ENCODE measurements around the gene KRT39.
"Not testable (repeated sequence)": the region's sequence is repeated elsewhere in the genome, so short reads cannot be mapped to it uniquely, and the experiment has no call there.

The KRT39 gene

GRCh38 chr17:40966848-40967247, at the start of gene KRT39:
TSS of gene KRT39 (minus strand) at chr17:40966948. CDS start at chr17:40966856, 92 bp downstream.
- DNase-seq (ENCODE audit: low read depth in 2 of 2, low spot score in 1 of 2) = no peak

DNA sequence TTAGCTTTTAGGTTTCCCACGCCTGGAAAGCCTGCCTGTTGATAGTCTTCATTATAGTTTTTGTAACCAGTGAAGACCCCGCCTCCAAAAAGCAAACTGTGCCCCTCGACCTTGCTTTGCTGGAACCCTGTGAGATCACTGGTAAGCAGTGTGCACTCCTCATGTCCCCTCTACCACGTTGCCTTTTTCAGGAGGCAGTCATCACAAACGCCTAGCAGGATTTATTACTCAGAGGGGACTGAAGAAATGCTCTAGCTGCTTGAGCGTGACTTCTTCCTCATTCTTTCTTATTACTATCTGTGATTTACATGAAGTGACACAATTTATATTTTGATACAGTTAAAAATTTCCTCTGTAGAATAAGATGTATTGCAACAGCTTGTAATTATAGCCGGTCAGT, 48.7 kb upstream of the KRT39 start:
- DNase-seq (ENCODE audit: low read depth in 2 of 2, low spot score in 1 of 2) = no peak

- DNase-seq (ENCODE audit: low read depth in 2 of 2, low spot score in 1 of 2) = no peak
Measured at GRCh38 chr17:41013606-41014005, 46.9 kb upstream of the KRT39 start.

DNA sequence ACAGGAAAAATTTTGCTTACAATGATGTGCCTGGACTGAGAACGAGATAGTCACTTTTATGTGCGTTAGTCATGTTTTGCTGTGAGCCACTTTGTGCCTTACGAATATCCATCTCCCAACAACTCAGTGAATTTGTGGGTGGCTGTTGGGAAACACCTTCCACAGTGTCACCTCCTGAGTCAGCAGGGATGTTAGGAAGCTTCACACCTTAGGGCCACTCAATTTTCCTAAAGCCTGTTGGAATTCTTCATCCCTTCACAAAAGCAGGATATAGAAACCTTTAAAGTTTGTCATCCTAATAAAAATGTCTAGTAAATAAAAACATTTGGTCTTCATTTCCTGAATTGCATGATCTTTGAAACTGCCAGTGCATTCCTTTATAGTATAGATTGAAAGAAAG, 46.4 kb upstream of the KRT39 start:
- DNase-seq (ENCODE audit: low read depth in 2 of 2, low spot score in 1 of 2) = no peak

- no peak for DNase-seq (ENCODE audit: low read depth in 2 of 2, low spot score in 1 of 2)
Measured at GRCh38 chr17:41012326-41013120, 45.8 kb upstream of the KRT39 start.

- DNase-seq (ENCODE audit: low read depth in 2 of 2, low spot score in 1 of 2) = no peak
Measured at GRCh38 chr17:41010441-41010840, 43.7 kb upstream of the KRT39 start.

DNA sequence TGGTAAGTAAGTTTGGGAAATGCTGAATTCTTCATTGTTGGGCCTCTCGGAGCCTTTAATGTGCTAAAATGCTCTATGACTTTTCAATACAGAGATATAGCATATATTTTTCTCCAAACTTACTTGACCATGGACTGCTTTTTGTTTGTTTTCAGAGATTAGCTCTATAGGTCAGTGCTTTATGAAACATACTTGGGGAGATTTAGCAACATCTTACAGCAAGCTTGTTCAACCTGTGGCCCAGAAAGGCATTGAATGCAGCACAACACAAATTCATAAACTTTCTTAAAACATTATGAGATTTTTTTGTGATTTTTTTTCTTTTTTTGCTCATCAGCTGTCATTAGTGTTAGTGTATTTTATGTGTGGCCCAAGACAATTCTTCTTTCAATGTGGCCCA, 43.2 kb upstream of the KRT39 start:
- DNase-seq (ENCODE audit: low read depth in 2 of 2, low spot score in 1 of 2) = no peak

GRCh38 chr17:41009301-41009760, 42.6 kb upstream of the KRT39 start:
- no peak for DNase-seq (ENCODE audit: low read depth in 2 of 2, low spot score in 1 of 2)

DNA sequence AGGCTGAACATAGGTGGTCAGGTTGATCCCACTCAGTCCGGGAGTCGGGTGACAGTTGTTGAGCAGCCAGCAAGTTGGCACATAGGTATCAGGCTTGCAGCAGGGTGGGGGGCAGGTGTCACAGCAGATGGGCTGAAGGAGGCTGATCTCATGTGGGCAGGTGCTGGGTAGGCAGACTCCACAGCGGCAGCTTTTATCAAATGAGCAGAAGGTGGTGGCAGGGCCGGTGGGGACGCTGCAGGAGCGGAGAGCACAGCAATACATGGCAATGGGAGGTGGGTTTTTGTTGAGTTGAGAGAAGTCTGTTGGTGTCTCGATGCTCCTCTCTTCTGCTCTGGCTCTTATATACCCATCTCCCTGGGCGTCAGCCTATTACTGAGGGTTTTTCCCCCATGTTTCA, 42.1 kb upstream of the KRT39 start, which contains the start of gene KRTAP3-1:
Gene KRTAP3-1 (minus strand): TSS at position 318 of the 400 bp plus-strand sequence. CDS start 54 bp downstream, at position 264.
- DNase-seq (ENCODE audit: low read depth in 2 of 2, low spot score in 1 of 2) = no peak

DNA sequence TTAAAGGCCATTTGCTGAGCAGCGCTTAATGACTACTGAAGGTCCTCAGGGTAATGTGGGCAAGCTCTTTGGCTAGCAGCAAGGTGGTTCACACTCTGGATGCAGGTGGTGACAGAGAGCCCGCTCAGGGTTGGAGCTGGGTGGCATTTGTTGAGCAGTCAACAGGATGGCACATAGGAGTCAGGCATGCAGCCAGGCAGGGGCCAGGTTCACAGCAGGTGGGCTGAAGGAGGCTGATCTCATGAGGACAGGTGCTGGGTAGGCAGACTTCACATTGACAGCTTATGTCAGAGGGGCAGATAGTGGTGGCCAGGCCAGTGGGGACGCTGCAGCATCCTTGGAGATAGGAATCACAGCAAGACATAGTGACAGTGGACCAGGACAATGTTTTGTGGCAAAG, 37.6 kb upstream of the KRT39 start:
- no peak for DNase-seq (ENCODE audit: low read depth in 2 of 2, low spot score in 1 of 2)

DNA sequence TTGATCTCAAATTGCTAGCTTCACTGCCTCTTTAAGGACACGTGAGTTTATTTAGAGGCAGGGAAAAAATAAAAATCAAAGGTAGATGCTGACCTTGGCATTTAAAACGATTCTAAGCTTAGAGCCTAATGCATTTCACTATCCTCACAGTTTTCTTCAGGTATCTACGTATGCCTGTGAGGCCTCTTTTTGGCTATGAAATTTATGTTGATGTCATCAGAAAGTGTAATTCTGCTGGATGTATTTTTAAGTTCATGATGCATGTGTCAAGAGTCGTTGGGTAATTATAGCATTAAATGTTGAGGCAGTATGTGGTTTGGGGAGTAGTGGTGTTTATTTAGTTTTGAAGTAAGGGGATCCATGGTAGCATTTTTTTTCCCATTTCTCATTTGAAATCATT, 37.2 kb upstream of the KRT39 start:
- no peak for DNase-seq (ENCODE audit: low read depth in 2 of 2, low spot score in 1 of 2)

- DNase-seq (ENCODE audit: low read depth in 2 of 2, low spot score in 1 of 2) = no peak
Measured at GRCh38 chr17:41002814-41003213, 36.1 kb upstream of the KRT39 start.

GRCh38 chr17:41001795-41002194, 35.0 kb upstream of the KRT39 start:
- no peak for DNase-seq (ENCODE audit: low read depth in 2 of 2, low spot score in 1 of 2)

DNA sequence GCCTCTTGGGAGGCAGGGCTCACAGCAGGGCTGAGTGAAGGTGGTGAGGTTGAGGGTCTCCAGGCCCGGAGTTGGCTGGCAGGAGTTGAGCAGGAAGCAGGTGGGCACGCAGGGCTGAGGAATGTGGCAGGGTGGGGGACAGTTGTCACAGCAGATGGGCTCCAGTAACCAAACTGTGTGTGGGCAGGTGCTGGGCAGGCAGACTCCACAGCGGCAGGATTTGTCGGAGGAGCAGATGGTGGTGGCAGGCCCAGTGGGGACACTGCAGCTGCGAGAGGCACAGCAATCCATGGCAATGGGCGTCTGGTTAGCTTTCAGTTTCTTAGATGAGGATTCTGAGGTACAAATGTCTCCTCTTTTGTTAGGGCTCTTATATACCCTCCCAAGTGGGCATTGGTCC, 32.8 kb upstream of the KRT39 start, which contains the start of gene KRTAP3-2:
Gene KRTAP3-2 (minus strand): TSS at position 344 of the 400 bp plus-strand sequence. CDS start 53 bp downstream, at position 291.
- DNase-seq (ENCODE audit: low read depth in 2 of 2, low spot score in 1 of 2) = not testable (repeated sequence)

DNA sequence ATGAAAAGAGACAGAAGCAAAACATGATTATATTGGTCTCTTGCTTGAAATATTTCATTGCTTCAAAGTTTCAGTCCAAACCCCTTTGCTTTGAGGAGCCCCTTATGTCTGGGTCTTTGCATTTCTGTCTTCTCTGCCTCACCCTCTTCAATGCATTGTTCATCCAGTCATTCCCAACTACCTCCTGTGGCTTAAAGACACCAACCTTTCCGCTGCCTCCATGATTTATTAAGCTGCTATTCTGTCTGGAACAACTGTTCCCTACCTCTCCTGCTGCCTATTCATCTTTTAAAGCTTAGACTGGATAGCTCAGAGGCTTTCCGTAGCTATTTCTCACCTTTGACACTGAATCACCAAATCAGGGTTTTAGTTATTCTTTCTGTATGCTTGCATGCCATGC, 30.6 kb upstream of the KRT39 start:
- no peak for DNase-seq (ENCODE audit: low read depth in 2 of 2, low spot score in 1 of 2)

DNA sequence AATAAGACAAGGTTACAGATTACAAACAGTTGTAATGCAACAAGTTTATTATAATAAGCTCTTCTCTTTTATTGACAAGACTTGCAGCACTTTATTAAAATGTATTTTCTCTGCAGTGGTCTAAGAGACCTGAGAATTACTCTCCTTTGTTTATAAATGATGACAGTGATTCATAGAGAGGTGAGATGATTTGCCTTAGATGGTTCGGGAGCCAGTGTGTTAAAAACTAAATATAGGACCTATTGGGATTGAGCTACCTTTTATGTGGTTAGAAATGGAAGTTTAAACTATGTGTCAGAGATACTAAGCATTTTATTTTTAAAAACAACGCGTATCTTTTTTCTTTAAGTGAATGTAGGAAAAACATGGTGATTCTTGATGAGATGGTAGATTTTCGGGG, 30.1 kb upstream of the KRT39 start:
- DNase-seq (ENCODE audit: low read depth in 2 of 2, low spot score in 1 of 2) = no peak

GRCh38 chr17:40995116-40995515, 28.4 kb upstream of the KRT39 start:
- DNase-seq (ENCODE audit: low read depth in 2 of 2, low spot score in 1 of 2) = no peak

- DNase-seq (ENCODE audit: low read depth in 2 of 2, low spot score in 1 of 2) = no peak
Measured at GRCh38 chr17:40993839-40994238, 27.1 kb upstream of the KRT39 start, which contains the start of gene KRTAP3-3. TSS of gene KRTAP3-3 (minus strand) at chr17:40994164. CDS start at chr17:40994097, 67 bp downstream.

GRCh38 chr17:40993084-40993483, 26.3 kb upstream of the KRT39 start:
- DNase-seq (ENCODE audit: low read depth in 2 of 2, low spot score in 1 of 2) = no peak

DNA sequence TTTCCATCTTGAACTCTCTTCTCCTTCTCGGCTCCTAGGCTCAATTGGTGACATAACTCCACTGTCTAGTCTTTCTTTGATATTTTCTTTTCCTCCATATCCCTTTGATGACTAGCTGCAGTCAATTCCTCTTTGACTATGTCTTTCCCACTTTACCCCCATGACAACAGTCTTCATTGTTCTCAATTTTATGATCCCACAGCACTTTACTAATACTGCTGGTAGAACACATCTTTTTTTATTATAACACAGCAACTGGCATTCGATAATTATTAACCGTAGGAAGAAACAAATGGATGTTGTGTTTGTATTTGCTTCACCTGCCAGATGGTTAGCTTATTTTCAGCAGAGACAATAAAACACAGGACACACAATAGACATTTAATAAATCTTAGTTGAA, 25.9 kb upstream of the KRT39 start:
- DNase-seq (ENCODE audit: low read depth in 2 of 2, low spot score in 1 of 2) = no peak

DNA sequence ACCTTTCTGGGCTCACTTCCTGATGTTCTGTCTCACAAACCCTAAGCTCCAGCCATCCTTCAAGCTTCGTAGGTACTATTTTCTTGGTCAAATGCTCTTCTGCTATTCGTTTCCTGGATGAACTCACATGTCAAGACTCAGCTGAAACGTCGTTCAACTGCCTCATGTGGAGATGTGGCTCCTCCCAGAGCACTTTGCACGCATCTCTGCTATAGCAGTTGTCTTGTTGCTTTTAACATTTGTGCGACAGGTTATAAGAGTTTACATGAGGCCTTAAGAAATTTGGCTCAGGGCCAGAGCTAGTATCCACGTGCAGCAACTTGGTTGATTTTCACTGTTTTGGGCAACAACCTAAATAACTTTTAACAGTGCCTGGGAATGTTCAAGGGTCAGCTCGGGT, 20.2 kb upstream of the KRT39 start:
- no peak for DNase-seq (ENCODE audit: low read depth in 2 of 2, low spot score in 1 of 2)

GRCh38 chr17:40984226-40984625, 17.5 kb upstream of the KRT39 start, which contains the start of gene KRT40:
TSS of gene KRT40 (minus strand) at chr17:40984326. CDS start at chr17:40984273, 53 bp downstream.
- DNase-seq (ENCODE audit: low read depth in 2 of 2, low spot score in 1 of 2) = no peak

DNA sequence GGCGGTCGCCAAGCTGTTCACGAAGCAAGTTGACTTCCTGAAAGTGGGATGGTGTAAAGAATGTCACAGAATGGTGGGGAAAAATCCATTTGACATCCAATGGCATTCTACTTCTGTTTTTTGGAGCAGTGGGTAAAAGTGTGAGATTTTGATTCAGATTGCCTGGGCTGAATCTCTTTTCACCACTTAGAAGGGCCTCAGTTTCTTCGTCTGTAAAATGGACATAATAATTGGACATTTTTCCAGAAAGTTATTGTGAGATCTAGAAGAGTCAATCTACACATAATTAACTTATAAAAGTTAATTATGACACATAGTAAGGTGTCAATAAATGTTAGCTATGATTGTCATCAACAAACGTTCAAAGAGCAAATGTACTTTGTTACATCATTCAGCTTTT, 14.4 kb upstream of the KRT39 start:
- DNase-seq (ENCODE audit: low read depth in 2 of 2, low spot score in 1 of 2) = no peak
